Left ventricle myocardium superior (tissue), 1 donor: Measurements from ENCODE around the gene HCFC2. TPM values are rescaled to one million over a fixed set of nuclear protein-coding genes. Genes with fewer than 3 reads are reported as not detected.

Source experiments
- ATAC-seq: fragments of 200-7000 bp; cut with Tn5 transposase; one replicate; pipeline ENCODE4 v1.9.1; 2020; ENCODE audit warnings: mild to moderate bottlenecking, moderate library complexity
- DNase-seq: peaks from one replicate; pipeline ENCODE4 v3.0.0-alpha.2; 2020
- intact Hi-C: fragments of 100-400 bp; cut with micrococcal nuclease; formaldehyde crosslinking; loops from one replicate; pipeline ENCODE4 v1.11.0; 2022
- total RNA-seq: library from RNA; stranded (reverse); fragmentation: NEBNext Ultra II Directional; extraction: Animal tissue kit (Norgen Biotek cat#: 25700); gene quantifications from one replicate; pipeline ENCODE4 v1.2.1, GENCODE V29; 2021
- donor health status: DM: no; HTN: yes; CAD: no; lungs with severe emphysema.

HCFC2 gene
- total RNA-seq, 1 donor from 2014 or later: 9.4 TPM

DNA sequence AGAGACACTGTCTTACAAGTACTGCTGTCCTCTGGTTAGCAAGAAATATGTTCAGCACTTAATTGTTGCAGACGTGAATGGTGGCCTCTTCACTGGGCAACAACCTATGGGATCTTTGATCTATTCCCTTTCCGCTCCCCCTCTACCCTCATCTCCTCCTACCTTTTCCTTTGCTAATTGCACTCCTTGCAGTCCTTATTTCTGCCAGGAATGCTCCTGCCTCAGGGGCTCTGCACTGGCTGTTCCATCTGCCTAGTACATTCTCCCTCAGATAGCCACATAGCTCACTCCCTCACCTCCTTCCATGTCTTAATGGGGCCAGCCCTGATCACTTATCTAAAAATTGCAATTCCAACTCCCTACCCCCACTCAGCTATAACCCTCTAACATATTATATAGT, 78.2 kb downstream of the HCFC2 start:
- DNase-seq: no peak
- no peak for ATAC-seq
- intact Hi-C loops: no loop called here

DNA sequence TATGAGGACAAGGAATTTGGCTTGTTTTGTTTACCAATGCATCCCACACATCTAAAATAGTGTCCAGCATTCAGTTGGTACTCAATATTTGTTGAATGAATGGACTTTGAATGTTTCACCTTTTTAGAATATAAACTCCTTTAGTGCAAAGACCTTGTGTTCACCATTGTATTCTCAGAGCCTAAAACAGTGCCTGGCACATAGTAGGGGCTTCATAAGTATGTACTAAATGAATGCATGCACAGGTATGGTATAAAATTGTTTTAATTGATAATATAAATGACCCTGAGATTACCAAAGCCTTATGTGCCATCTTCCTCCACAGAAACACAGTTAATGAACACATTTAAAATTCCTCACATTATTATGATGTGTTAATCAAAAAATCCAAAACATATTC, 78.7 kb downstream of the HCFC2 start:
- ATAC-seq (no peak), DNase-seq (no peak)
- intact Hi-C loops: no loop called here

DNA sequence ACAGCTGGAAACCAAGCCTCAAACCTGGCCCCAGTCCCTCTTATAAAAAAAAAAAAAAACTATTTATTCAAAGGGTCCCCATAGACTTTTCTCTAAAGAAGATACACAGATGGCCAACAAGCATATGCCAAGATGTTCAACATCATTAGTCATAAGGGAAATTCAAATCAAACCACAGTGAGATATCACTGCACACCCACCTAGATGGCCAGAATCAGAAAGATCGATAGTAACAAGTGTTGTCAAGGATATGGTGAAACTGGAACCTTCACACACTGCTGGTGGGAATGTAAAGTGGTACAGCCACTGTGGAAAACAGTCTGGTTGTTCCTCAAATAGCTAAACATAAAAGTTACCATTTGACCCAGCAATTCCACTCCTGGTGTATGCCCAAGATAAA, 79.6 kb downstream of the HCFC2 start:
- no peak for DNase-seq
- no peak for ATAC-seq
- intact Hi-C loops: no loop called here

DNA sequence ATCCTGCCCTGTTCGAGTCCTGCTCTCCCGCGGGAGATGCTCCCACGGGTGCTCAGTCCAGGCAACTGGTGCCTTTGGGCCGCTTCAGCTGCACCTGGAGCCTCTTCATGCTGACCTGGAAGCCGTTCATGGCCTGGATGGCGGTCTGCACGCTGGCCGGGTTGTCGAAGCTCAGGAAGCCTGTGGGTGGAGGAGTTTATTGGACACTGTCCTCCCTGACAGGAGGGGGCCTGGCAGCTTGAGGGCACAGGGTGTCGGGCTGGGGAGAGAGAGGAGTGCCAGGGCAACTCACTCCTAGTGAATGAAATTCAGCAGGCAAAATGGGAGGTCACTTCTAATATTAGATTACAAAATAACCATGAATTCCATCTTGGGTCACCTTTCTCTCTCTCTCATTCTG, 83.0 kb downstream of the HCFC2 start:
- ATAC-seq: peak; percentile 27
- intact Hi-C loops: no loop called here
- no peak for DNase-seq

DNA sequence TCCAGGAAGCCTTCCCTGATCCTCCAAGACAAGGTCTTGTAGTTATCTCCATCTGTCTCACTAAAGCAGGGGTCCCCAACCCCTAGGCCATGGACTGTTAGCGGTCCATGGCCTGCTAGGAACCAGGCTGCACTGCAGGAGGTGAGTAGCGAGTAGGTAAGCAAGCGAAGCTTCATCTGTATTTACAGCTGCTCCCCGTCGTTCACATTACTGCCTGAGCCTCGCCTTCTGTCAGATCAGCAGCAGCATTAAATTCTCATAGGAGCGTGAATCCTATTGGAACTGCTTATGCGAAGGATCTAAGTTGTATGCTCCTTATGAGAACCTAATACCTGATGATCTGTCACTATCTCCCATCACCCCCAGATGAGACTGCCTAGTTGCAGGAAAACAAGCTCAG, 86.1 kb downstream of the HCFC2 start:
- DNase-seq (no peak), ATAC-seq (no peak)
- intact Hi-C loops: no loop called here

DNA sequence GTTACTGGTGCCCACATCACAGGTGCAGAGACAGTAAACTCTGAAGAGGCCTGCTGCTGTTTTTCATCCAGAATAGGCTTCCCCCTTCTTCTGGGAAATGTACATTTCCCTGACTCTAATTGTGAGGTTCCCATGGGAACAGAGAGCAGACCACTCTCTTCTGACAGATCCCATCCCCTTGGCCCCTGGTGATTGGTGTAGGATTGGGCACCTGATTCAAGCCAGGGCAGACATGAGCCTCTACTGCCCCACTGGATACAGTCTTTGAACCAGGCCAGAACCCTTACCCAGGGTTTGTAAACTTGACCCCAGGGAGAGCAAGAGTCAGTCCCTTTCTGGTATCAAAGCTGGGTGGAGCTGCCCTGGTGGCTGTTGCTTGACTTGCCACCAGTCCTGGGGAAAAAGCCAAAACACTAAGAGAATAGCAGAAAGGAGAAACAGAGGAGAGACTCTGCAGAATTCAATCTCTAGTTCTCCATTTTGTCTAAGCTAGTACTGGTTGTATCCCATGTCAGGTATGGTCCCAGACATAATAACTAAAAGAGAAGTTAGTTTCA, 88.4 kb downstream of the HCFC2 start:
- no peak for DNase-seq
- intact Hi-C loops: no loop called here

DNA sequence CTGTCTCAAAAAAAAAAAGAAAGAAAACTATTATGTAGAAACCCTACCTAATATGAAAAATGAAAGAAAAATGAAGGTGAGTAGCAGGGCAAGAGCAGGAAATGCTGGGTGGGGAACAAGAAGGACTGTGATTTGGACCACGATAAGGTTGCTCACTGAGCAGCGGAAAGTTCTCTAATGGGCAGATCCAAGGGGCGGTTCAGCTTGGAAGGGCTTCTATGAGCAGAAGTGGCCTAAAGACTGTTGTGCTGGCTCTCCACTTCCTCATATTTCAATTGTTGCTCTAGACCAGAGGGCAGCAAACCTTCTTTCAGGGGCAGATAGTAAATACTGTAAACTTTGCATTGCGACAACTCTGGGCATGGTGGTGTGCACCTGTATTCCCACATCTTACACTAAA, 90.0 kb downstream of the HCFC2 start:
- ATAC-seq: no peak
- DNase-seq: no peak
- intact Hi-C loops: no loop called here

More for the DNA sequence above, 88.4 kb downstream of the HCFC2 start:
- no peak for ATAC-seq

DNA sequence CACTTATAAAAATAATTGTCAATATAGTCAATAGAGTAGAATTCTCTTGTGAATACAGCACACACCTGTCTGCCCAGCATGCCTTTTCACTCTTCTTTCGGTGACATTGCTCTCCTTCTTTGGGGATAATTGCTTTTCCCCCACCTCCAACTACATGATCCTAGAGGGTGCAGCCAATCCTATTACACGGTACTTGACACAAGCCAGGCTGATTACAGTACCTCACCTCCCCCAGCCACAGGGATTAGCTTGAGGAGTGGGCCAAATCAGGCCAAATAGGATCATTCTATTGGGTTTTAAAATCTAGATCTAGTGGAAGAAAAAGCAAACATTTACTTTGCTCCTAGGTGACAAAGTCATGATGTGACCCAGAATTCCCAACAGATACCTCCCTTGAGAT, 90.5 kb downstream of the HCFC2 start:
- no peak for DNase-seq
- intact Hi-C loops: no loop called here
- no peak for ATAC-seq

Other genes with a start within 250 kb of the HCFC2 start
- 3.3 TPM for gene NT5DC3, start 223.3 kb upstream of the HCFC2 start, total RNA-seq
- 350 TPM for gene HSP90B1, start 134.1 kb upstream of the HCFC2 start, total RNA-seq
- 11.2 TPM for gene TDG, start 98.7 kb upstream of the HCFC2 start, total RNA-seq
- 6.0 TPM for gene GLT8D2, start 14.3 kb upstream of the HCFC2 start, total RNA-seq
- 41.5 TPM for gene NFYB, start 73.7 kb downstream of the HCFC2 start, total RNA-seq
- gene TXNRD1, start 151.2 kb downstream of the HCFC2 start, total RNA-seq: 88.0 TPM
- gene EID3, start 239.2 kb downstream of the HCFC2 start, total RNA-seq: 0.97 TPM